ENCODE data around the gene H19. TPM values are rescaled to one million over a fixed set of nuclear protein-coding genes. Genes with fewer than 3 reads are reported as not detected.

H19 gene
- total and polyA plus RNA-seq, 9 donors: 10,236 to 14,326 (median 12,786) TPM

- no CpG with 5 or more reads among the region's 29 CpGs for WGBS (ENCODE audit: insufficient coverage)
Observed at GRCh38 chr11:1990872-1991578, 6.6 kb downstream of the H19 start.

GRCh38 chr11:1989953-1990352 is 7.7 kb downstream of the H19 start:
- no peaks in the 10 kb centered on the region for H3K27me3 ChIP-seq (ENCODE audit: control insufficient read depth, insufficient read depth, low read length)
- H3K4me3 ChIP-seq (ENCODE audit: low read length): no peak overlapping the region
- H3K9me3 ChIP-seq (replicated peaks; ENCODE audit: control insufficient read depth, low read depth, low read length): no peaks in the 10 kb centered on the region
- H3K27ac ChIP-seq (ENCODE audit: low read length): no peak overlapping the region
- no peak for DNase-seq
- H3K36me3 ChIP-seq (ENCODE audit: control insufficient read depth, insufficient read depth, low read length): no peaks in the 10 kb centered on the region
- WGBS (ENCODE audit: insufficient coverage): no CpG with 5 or more reads among the region's 15 CpGs
- peaks cover 9% of the 10 kb centered on the region for H3K4me1 ChIP-seq (ENCODE audit: control insufficient read depth, insufficient read depth, low read length)

More at GRCh38 chr11:1990872-1991578, 6.6 kb downstream of the H19 start:
- Histone ChIP-seq H3K4me1 (ENCODE audit: control insufficient read depth, insufficient read depth, low read length) (peaks cover 9% of the 10 kb centered on the region), H3K27ac (ENCODE audit: low read length) (peak overlapping the region; percentile 55), H3K36me3 (ENCODE audit: control insufficient read depth, insufficient read depth, low read length) (no peaks in the 10 kb centered on the region), H3K27me3 (ENCODE audit: control insufficient read depth, insufficient read depth, low read length) (no peaks in the 10 kb centered on the region), H3K4me3 (ENCODE audit: low read length) (no peak overlapping the region), H3K9me3 (replicated peaks; ENCODE audit: control insufficient read depth, low read depth, low read length) (no peaks in the 10 kb centered on the region)
- DNase-seq: no peak

- Histone ChIP-seq H3K36me3 (ENCODE audit: control insufficient read depth, insufficient read depth, low read length) (no peaks in the 10 kb centered on the region), H3K4me1 (ENCODE audit: control insufficient read depth, insufficient read depth, low read length) (peaks cover 9% of the 10 kb centered on the region), H3K27ac (ENCODE audit: low read length) (peak overlapping the region; percentile 7), H3K27me3 (ENCODE audit: control insufficient read depth, insufficient read depth, low read length) (no peaks in the 10 kb centered on the region), H3K4me3 (ENCODE audit: low read length) (no peak overlapping the region), H3K9me3 (replicated peaks; ENCODE audit: control insufficient read depth, low read depth, low read length) (no peaks in the 10 kb centered on the region)
- peak; percentile 4 for DNase-seq
- no CpG with 5 or more reads among the region's 24 CpGs for WGBS (ENCODE audit: insufficient coverage)
Observed at GRCh38 chr11:1988667-1989317, 8.8 kb downstream of the H19 start.

- no peaks in the 10 kb centered on the region for H3K9me3 ChIP-seq (replicated peaks; ENCODE audit: control insufficient read depth, low read depth, low read length)
- whole genome bisulfite sequencing (ENCODE audit: insufficient coverage): no CpG with 5 or more reads among the region's 11 CpGs
- H3K27ac ChIP-seq (ENCODE audit: low read length): no peak overlapping the region
- no peak for DNase-seq
- H3K4me3 ChIP-seq (ENCODE audit: low read length): no peak overlapping the region
- no peaks in the 10 kb centered on the region for H3K27me3 ChIP-seq (ENCODE audit: control insufficient read depth, insufficient read depth, low read length)
- H3K4me1 ChIP-seq (ENCODE audit: control insufficient read depth, insufficient read depth, low read length): peaks cover 12% of the 10 kb centered on the region
- no peaks in the 10 kb centered on the region for H3K36me3 ChIP-seq (ENCODE audit: control insufficient read depth, insufficient read depth, low read length)
Observed at GRCh38 chr11:1988174-1988573, 9.5 kb downstream of the H19 start.

GRCh38 chr11:1987024-1987423 is 10.6 kb downstream of the H19 start:
- DNase-seq: no peak
- no CpG with 5 or more reads among the region's 6 CpGs for WGBS (ENCODE audit: insufficient coverage)
- Histone ChIP-seq H3K4me3 (ENCODE audit: low read length) (no peak overlapping the region), H3K27ac (ENCODE audit: low read length) (no peak overlapping the region), H3K27me3 (ENCODE audit: control insufficient read depth, insufficient read depth, low read length) (no peaks in the 10 kb centered on the region), H3K4me1 (ENCODE audit: control insufficient read depth, insufficient read depth, low read length) (peaks cover 9% of the 10 kb centered on the region), H3K9me3 (replicated peaks; ENCODE audit: control insufficient read depth, low read depth, low read length) (no peaks in the 10 kb centered on the region), H3K36me3 (ENCODE audit: control insufficient read depth, insufficient read depth, low read length) (no peaks in the 10 kb centered on the region)

- no peak for DNase-seq
- Histone ChIP-seq H3K4me1 (ENCODE audit: control insufficient read depth, insufficient read depth, low read length) (peaks cover 4% of the 10 kb centered on the region), H3K4me3 (ENCODE audit: low read length) (no peak overlapping the region), H3K27ac (ENCODE audit: low read length) (no peak overlapping the region), H3K36me3 (ENCODE audit: control insufficient read depth, insufficient read depth, low read length) (no peaks in the 10 kb centered on the region), H3K9me3 (replicated peaks; ENCODE audit: control insufficient read depth, low read depth, low read length) (no peaks in the 10 kb centered on the region), H3K27me3 (ENCODE audit: control insufficient read depth, insufficient read depth, low read length) (no peaks in the 10 kb centered on the region)
- WGBS (ENCODE audit: insufficient coverage): 40% methylated on average over 1 of the region's 12 CpGs
Observed at GRCh38 chr11:1983601-1983961, 14.1 kb downstream of the H19 start.

- Histone ChIP-seq H3K4me3 (ENCODE audit: low read length) (no peak overlapping the region), H3K9me3 (replicated peaks; ENCODE audit: control insufficient read depth, low read depth, low read length) (no peaks in the 10 kb centered on the region), H3K36me3 (ENCODE audit: control insufficient read depth, insufficient read depth, low read length) (no peaks in the 10 kb centered on the region), H3K27me3 (ENCODE audit: control insufficient read depth, insufficient read depth, low read length) (no peaks in the 10 kb centered on the region), H3K4me1 (ENCODE audit: control insufficient read depth, insufficient read depth, low read length) (peaks cover 3% of the 10 kb centered on the region), H3K27ac (ENCODE audit: low read length) (no peak overlapping the region)
- no peak for DNase-seq
- WGBS (ENCODE audit: insufficient coverage): no CpG with 5 or more reads among the region's 26 CpGs
Observed at GRCh38 chr11:1982873-1983600, 14.6 kb downstream of the H19 start.

- no peak for DNase-seq
- WGBS (ENCODE audit: insufficient coverage): no CpG with 5 or more reads among the region's 11 CpGs
- Histone ChIP-seq H3K9me3 (replicated peaks; ENCODE audit: control insufficient read depth, low read depth, low read length) (no peaks in the 10 kb centered on the region), H3K27me3 (ENCODE audit: control insufficient read depth, insufficient read depth, low read length) (no peaks in the 10 kb centered on the region), H3K4me1 (ENCODE audit: control insufficient read depth, insufficient read depth, low read length) (peaks cover 3% of the 10 kb centered on the region), H3K36me3 (ENCODE audit: control insufficient read depth, insufficient read depth, low read length) (no peaks in the 10 kb centered on the region), H3K27ac (ENCODE audit: low read length) (no peak overlapping the region), H3K4me3 (ENCODE audit: low read length) (no peak overlapping the region)
Observed at GRCh38 chr11:1979607-1980006, 18.0 kb downstream of the H19 start.

GRCh38 chr11:1978720-1979473 is 18.7 kb downstream of the H19 start:
- H3K4me3 ChIP-seq (ENCODE audit: low read length): no peak overlapping the region
- no peak overlapping the region for H3K27ac ChIP-seq (ENCODE audit: low read length)
- no peak for DNase-seq
- peaks cover 3% of the 10 kb centered on the region for H3K4me1 ChIP-seq (ENCODE audit: control insufficient read depth, insufficient read depth, low read length)
- H3K9me3 ChIP-seq (replicated peaks; ENCODE audit: control insufficient read depth, low read depth, low read length): no peaks in the 10 kb centered on the region
- no CpG with 5 or more reads among the region's 26 CpGs for WGBS (ENCODE audit: insufficient coverage)
- H3K36me3 ChIP-seq (ENCODE audit: control insufficient read depth, insufficient read depth, low read length): no peaks in the 10 kb centered on the region
- H3K27me3 ChIP-seq (ENCODE audit: control insufficient read depth, insufficient read depth, low read length): no peaks in the 10 kb centered on the region

GRCh38 chr11:1975185-1975584 is 22.5 kb downstream of the H19 start:
- DNase-seq: no peak
- Histone ChIP-seq H3K4me1 (ENCODE audit: control insufficient read depth, insufficient read depth, low read length) (no peaks in the 10 kb centered on the region), H3K27ac (ENCODE audit: low read length) (no peak overlapping the region), H3K27me3 (ENCODE audit: control insufficient read depth, insufficient read depth, low read length) (no peaks in the 10 kb centered on the region), H3K9me3 (replicated peaks; ENCODE audit: control insufficient read depth, low read depth, low read length) (no peaks in the 10 kb centered on the region), H3K36me3 (ENCODE audit: control insufficient read depth, insufficient read depth, low read length) (no peaks in the 10 kb centered on the region), H3K4me3 (ENCODE audit: low read length) (no peak overlapping the region)
- WGBS (ENCODE audit: insufficient coverage): no CpG with 5 or more reads among the region's 13 CpGs
